ENCODE data around the gene LRRC46.

Gene LRRC46

GRCh38 chr17:47853616-47854015 is 22.1 kb downstream of the LRRC46 start:
- no peak for TF ChIP-seq CTCF (IDR thresholded peaks at IDR 0.05; ENCODE audit: extremely low read depth, missing control alignments)
- DNase-seq (ENCODE audit: low spot score), result no peak

- no peak for DNase-seq (ENCODE audit: low spot score)
- no peak for TF ChIP-seq CTCF (IDR thresholded peaks at IDR 0.05; ENCODE audit: extremely low read depth, missing control alignments)
These were observed 24.3 kb downstream of the LRRC46 start for GRCh38 chr17:47855737-47856136.

- no peak for DNase-seq (ENCODE audit: low spot score)
- no peak for TF ChIP-seq CTCF (IDR thresholded peaks at IDR 0.05; ENCODE audit: extremely low read depth, missing control alignments)
These were observed 25.4 kb downstream of the LRRC46 start for GRCh38 chr17:47856830-47857229.

- no peak for DNase-seq (ENCODE audit: low spot score)
These were observed 26.3 kb downstream of the LRRC46 start for GRCh38 chr17:47857551-47858455.

GRCh38 chr17:47860386-47860785 is 28.9 kb downstream of the LRRC46 start:
- no peak for DNase-seq (ENCODE audit: low spot score)
- no peak for TF ChIP-seq CTCF (IDR thresholded peaks at IDR 0.05; ENCODE audit: extremely low read depth, missing control alignments)

More at GRCh38 chr17:47857551-47858455, 26.3 kb downstream of the LRRC46 start:
- no peak for TF ChIP-seq CTCF (IDR thresholded peaks at IDR 0.05; ENCODE audit: extremely low read depth, missing control alignments)

GRCh38 chr17:47862621-47863440 is 31.4 kb downstream of the LRRC46 start:
- TF ChIP-seq CTCF (IDR thresholded peaks at IDR 0.05; ENCODE audit: extremely low read depth, missing control alignments), result no peak
- no peak for DNase-seq (ENCODE audit: low spot score)

GRCh38 chr17:47864791-47865216 is 33.3 kb downstream of the LRRC46 start:
- no peak for DNase-seq (ENCODE audit: low spot score)
- TF ChIP-seq CTCF (IDR thresholded peaks at IDR 0.05; ENCODE audit: extremely low read depth, missing control alignments), result no peak

Data from GM20000 (cell line).